22Rv1 (cell line): ENCODE data around the gene VEGFA.

Experiments
- H3K27ac ChIP-seq: fragments of 450-650 bp; 2 replicates; pipeline ENCODE4 v1.5.1; 2017
- CTCF ChIP-seq: fragments of 450-650 bp; IDR thresholded peaks from 2 replicates; pipeline ENCODE4 v1.5.1; 2017; ENCODE audit warnings: mild to moderate bottlenecking
- ZFX ChIP-seq: fragments of 450-650 bp; IDR thresholded peaks from 2 replicates; pipeline ENCODE4 v1.6.1; 2017; ENCODE audit warnings: antibody characterized with exemption, borderline replicate concordance

Gene VEGFA

GRCh38 chr6:43760210-43761168 lies 9.5 kb upstream of the VEGFA start:
- TF ChIP-seq CTCF = no peak
- TF ChIP-seq ZFX = no peak
- H3K27ac ChIP-seq = no peak overlapping the region

DNA sequence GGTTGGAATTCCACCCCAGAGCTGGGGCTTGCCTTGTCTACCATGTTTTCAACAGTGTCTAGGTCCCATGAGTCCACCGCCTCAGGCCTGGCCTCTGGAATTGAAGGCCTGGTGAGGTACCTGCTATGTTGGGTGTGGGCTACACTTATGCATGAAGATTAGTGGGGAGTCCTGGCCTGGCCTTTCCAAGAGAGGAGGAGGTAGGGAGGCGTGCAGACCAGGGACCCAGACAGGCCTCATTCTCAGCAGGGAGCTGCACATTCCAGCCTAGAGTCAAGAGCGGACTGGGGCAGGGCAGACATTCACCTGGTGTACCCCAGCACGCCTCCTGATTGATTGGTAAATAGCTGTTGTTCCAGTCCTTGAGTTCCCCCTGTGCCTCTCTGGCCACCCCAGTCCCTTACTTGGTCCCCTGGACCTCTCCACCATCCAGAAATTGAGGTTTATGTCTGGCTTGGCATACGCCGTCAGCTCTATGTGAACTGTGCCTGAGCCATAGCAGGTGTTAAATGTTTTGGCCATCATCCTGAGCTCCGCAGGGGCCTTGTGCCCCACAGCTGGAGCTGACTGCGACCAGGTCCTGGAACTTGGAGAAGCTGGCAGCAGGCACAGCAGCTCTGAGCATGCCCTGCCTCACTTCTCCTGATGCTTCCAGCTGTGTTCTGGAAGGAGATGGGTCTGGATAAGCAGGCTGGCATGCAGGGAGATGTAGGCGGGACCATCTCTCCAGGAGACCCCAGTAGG lies 8.2 kb upstream of the VEGFA start:
- TF ChIP-seq ZFX (no peak), CTCF (no peak)
- no peak overlapping the region for H3K27ac ChIP-seq

DNA sequence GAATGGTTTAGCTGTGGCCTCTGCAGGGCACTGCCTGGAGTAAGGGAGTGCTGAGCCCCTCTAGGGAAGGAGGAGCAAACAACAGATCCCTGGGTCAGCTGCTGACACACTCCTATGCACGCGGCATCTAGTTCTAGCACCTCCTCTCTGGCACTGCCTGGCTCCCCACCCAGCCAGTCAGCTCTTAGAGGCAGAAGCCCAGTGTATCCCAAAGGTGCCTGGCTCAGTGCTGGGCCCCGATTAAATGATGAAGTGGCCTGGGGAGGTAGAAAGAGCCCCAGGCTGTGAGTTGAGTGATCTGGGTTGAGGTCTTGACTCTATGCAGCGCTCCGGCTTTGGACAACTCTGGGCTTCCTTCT lies 7.6 kb upstream of the VEGFA start:
- no peak for TF ChIP-seq ZFX
- TF ChIP-seq CTCF = no peak
- H3K27ac ChIP-seq = no peak overlapping the region

DNA sequence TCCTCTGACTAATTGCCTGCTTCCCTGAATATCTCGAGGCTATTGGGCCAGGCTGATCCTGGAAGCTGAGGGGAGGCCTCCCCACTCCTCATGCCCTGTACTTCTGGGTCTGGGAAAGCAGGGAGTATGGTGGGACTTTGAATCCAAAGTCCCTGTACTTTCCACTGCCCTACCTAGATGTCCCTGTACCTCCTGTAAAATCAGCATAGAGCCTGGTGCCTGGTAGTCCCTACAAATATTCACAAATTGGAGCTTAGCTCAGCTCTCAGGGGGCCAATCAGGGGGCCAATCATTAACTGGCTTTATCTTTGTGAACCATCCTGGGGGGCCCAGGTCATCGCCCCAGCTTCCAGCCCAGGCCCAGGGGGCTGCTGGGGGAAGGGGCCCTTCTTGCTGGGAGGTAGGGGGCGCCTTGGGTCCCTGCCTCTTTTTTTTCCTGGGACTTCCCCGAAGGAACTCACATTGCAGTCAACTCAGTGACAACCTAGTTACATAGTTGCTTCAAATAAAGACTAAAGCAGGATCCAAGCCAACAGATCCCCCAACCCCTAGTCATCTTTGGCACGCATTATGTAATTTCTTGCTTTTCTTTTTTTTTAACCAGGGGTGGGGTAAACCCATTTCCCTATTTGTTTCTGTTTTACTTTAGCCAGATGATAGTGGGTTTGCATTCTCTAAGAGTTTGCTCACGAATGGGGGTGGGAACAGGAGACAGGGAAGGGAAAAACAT lies 6.9 kb upstream of the VEGFA start:
- H3K27ac ChIP-seq = no peak overlapping the region

GRCh38 chr6:43763812-43764522 lies 6.0 kb upstream of the VEGFA start:
- TF ChIP-seq CTCF = no peak
- TF ChIP-seq ZFX = no peak

More for the DNA sequence above, 6.9 kb upstream of the VEGFA start:
- TF ChIP-seq ZFX = no peak
- TF ChIP-seq CTCF = no peak

DNA sequence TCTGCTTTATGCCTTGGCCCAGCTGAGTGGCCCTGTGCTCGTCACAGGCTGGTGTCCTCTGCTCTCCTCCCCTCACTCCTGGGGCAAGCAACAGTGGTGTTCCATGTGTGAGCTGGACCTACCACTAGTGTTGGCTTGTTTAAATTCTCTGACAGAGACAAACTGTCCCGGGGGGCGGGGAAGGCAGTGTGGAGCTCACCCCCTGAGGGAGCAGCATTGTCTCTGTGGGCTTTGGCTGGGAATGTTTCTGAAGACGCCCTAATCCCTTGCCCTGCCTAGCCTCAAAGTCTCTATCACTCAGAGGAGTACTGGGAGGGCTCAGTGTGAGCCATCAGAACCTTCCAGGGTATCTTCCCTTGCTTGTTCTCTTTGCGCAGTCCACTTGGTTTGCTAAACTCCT lies 5.2 kb upstream of the VEGFA start:
- H3K27ac ChIP-seq = no peak overlapping the region
- TF ChIP-seq CTCF = no peak
- TF ChIP-seq ZFX = no peak

More at GRCh38 chr6:43763812-43764522, 6.0 kb upstream of the VEGFA start:
- no peak overlapping the region for H3K27ac ChIP-seq
